ENCODE measurements around the gene MYZAP.

MYZAP gene

DNA sequence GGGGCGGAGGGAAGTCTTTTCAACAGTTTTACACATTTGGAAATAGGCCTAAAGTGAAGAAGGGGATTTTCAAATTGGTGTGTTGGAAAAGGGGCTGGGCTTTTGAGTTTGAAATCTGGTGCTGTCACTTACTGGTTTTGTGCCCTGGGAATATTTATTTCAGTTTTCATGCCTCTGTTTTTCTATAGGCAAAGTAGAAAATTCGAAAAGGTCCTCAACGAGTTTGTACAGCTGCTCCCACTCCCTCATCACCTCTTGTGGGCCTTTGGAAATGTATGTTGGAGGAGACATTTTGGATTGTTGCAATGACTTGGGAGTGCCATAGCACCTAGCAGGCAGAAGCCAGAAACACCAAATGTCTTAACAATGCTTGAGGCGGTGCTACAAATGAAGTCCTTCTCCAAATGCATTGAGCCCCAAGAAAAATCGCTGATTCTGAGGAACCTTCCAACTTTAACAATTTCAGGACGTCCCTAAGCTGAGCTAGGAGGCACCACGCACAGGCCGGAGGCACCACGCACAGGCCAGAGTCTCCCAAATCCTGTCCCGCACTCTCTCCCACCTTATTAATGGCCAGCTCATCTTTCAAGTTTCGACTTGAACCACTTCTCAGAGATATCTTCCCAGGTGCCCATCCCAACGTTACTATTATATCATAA, 114.2 kb downstream of the MYZAP start:
- DNase-seq = no peak

GRCh38 chr15:57706405-57707209, 114.9 kb downstream of the MYZAP start, which contains the start of gene POLR2M:
Gene POLR2M (plus strand): TSS chr15:57706714. CDS start chr15:57706843, 129 bp downstream.
- DNase-seq = peak; percentile 99

GRCh38 chr15:57708047-57708446, 116.3 kb downstream of the MYZAP start:
- no peak for DNase-seq

GRCh38 chr15:57718309-57718708, 126.6 kb downstream of the MYZAP start:
- no peak for DNase-seq

DNA sequence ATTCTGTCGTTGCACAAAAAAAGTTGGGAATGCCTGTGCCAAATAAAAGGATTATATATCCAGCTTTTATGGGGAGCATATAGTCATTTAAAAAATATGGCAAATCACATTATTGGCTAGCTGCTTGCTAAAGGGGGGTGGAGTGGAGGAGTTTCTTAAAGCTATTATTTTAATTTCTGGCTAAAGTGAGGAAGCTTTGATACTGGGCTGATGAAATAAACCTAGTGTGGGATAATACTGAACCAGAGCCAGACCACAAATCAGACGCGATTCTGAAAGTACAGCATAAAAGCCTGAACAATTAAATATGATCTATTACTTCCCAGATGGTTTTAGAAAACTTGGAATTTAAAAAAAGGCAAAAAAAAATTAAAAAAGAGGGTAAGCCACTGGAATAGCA, 129.2 kb downstream of the MYZAP start:
- DNase-seq = peak; percentile 79

GRCh38 chr15:57726411-57726810, 134.7 kb downstream of the MYZAP start:
- peak; percentile 37 for DNase-seq

DNA sequence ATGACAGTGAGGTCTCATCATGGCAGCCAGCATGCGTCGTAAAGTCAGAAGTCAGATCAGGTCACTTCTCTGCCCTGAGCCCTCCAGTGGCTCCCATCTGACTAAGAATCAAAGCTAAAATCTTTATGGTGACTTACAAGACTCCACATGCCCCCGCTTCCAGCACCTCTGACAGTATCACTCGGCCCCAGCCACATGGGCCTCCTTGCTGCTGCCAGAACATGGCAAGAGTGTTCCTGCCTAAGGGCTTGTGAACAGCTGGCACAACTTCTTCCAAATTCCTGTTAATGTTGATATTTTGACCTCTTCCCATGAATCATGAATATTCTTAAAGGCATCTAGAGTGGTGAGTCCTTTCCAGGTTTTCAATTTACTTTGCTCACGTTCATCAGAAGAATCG, 135.3 kb downstream of the MYZAP start:
- DNase-seq = no peak

DNA sequence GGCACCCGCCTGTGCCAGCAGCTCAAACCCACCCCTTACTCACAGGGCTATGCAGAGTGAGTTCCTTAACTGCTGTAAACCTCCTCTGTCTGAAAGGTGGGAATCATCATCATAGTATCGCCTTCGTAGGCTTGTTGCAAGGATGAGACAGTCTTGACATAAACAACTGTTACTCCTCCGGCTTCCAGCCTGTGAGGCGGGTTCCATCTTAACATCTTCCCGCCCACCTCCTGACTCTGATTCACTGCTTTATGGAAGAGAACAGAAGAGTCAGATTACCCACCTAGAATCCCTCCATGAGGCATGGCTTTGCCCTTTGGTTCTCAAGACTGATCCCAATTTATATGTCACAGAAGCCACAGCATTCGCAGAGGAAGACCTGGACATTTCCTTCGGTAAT, 136.7 kb downstream of the MYZAP start:
- DNase-seq = no peak

DNA sequence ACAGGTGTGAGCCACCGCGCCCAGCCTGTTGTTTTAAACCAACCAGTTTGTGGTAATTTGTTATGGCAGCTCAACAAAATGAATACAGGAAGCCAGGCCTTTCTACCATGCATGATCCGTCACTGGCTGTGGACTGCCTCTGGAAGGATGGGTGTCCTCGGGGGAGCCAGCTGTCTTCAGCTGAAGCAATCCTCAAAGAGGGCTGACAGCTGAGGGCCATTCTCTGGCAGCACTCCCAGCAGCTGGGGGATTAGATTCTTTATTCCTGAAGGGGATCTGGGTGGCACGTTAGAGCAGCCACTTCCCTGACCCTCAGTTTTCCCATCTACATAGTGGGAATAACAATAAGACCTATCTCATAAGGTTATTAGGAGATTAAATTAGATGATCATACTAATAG, 139.2 kb downstream of the MYZAP start:
- no peak for DNase-seq

DNA sequence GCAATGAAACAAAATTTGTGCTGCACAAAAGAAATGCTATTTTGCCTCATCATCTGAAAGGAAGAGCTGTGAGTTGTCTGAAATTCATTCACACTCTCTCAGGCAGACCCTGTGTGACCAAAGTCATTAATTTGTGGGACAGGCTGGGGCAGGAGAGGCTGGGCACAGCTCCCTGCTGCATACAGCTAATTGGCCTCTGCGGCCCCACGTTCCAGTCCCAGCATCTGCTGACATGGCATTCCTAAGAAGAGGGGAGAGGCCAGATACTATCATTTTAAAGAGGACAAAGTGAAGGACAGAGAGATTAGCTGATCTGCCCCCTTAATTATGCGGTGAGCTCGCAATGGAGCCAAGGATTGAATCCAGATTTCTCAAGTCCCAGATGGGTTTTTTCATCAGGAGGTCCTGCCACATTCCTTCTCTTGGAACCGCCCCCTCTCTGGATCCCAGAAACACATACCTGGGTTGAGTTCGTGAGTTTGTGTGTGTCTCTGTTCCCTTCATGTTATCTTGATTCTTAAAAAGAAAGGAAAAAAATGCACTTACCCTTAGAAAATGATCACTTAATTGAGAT, 139.9 kb downstream of the MYZAP start:
- DNase-seq = no peak

DNA sequence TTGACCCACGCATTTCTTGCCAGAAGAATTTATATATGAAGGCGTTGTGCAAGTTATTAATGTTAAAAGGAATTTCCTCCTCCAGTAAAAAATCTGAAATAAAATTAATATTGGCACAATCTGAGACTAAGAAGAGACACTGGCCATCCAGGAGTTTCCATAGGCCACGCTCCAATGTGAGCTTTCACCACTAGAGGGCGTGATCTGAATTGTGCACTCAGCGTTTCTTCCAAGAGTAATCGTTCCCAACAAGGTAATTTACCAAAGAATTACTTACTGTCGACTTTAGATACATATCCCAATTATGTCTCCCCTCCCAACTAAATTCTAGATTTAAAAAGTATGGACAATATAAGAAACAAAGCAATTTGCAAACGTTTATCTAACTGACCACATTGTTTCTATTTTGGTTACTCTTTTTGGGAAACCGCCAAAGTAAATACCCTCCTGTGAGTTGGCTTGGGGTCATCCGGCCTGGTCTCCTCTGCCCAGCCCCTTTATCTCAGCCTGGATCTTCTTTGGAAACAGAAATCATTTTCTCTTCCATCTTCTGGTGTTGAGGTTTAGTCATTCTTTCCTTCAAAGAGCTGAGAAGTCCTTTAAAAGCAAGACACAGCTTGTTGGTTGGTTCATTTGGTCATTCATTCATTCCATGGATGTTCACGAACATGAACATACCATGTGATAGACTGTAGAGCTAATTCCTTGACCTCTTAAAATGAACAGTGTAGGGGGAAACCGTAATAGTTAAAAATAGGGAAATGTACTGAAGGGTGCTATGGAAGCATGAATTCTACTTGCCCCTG, 141.0 kb downstream of the MYZAP start:
- peak; percentile 50 for DNase-seq

DNA sequence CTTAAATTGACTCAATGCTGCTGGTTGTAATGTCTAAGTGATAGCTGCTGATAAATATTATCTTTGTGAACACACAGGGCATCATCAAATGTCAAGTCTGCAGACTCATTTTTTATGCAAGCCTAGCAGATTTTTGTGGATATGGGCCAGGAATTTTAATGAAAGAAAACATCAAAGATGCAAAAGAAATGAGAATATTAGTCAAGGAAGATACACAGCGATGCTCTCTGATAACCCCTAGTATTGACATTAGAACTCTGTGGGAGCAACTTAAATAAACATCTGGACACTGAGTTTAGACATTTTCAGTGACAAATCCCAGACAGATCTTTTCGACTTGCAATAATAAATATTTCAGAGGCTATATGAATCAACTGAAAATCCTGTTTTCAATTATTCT, 143.2 kb downstream of the MYZAP start:
- DNase-seq = no peak

Measured in fibroblast of skin of right quadriceps (primary cell).